22Rv1 (cell line): ENCODE measurements around the gene NDFIP2.

Experiments
- CTCF ChIP-seq: fragments of 450-650 bp; IDR thresholded peaks from 2 replicates; pipeline ENCODE4 v1.5.1; 2017; ENCODE audit warnings: mild to moderate bottlenecking
- ZFX ChIP-seq: fragments of 450-650 bp; IDR thresholded peaks from 2 replicates; pipeline ENCODE4 v1.6.1; 2017; ENCODE audit warnings: antibody characterized with exemption, borderline replicate concordance

GRCh38 chr13:79435561-79435990 lies 45.4 kb upstream of the NDFIP2 start:
- TF ChIP-seq CTCF, result no peak
- TF ChIP-seq ZFX, result no peak
